Activated CD8-positive, alpha-beta memory T cell treated with anti-CD3 and anti-CD28 coated beads for 4 hours (primary cell): ENCODE data around the gene GH1.
"Not testable (repeated sequence)": the region's sequence is repeated elsewhere in the genome, so short reads cannot be mapped to it uniquely, and the experiment has no call there.

ENCODE experiments used
- DNase-seq, 2 donors: peaks; one replicate each; pipeline ENCODE4 v3.0.0-alpha.2; 2020; ENCODE audit warnings: low read depth in 2 of 2

The GH1 gene

GRCh38 chr17:63896524-63897354, 21.9 kb downstream of the GH1 start, which contains the start of gene CSH1:
CSH1 (minus strand) TSS chr17:63896574; CDS start chr17:63896511, 63 bp downstream.
- not testable (repeated sequence) for DNase-seq

- DNase-seq, result not testable (repeated sequence)
Measured at GRCh38 chr17:63894821-63895220, 23.8 kb downstream of the GH1 start.

- DNase-seq, result not testable (repeated sequence)
Measured at GRCh38 chr17:63894021-63894420, 24.6 kb downstream of the GH1 start.

GRCh38 chr17:63892316-63893037, 26.2 kb downstream of the GH1 start:
- DNase-seq, result not testable (repeated sequence)

GRCh38 chr17:63889026-63889848, 29.4 kb downstream of the GH1 start:
- not testable (repeated sequence) for DNase-seq

GRCh38 chr17:63885119-63885518, 33.5 kb downstream of the GH1 start:
- not testable (repeated sequence) for DNase-seq

- DNase-seq, result not testable (repeated sequence)
Measured at GRCh38 chr17:63882626-63883126, 36.0 kb downstream of the GH1 start.

GRCh38 chr17:63881935-63882601, 36.6 kb downstream of the GH1 start, which contains the start of gene GH2:
GH2 (minus strand) TSS chr17:63881944; CDS start chr17:63881801, 143 bp downstream.
- DNase-seq, result peak; percentile 10 to 20

- DNase-seq, result not testable (repeated sequence)
Measured at GRCh38 chr17:63881337-63881736, 37.3 kb downstream of the GH1 start.

- DNase-seq, result no peak
Measured at GRCh38 chr17:63880706-63881105, 37.9 kb downstream of the GH1 start.

- not testable (repeated sequence) for DNase-seq
Measured at GRCh38 chr17:63878413-63878812, 40.2 kb downstream of the GH1 start.

- DNase-seq, result not testable (repeated sequence)
Measured at GRCh38 chr17:63874693-63875092, 43.9 kb downstream of the GH1 start.

GRCh38 chr17:63874061-63874626, 44.5 kb downstream of the GH1 start:
- DNase-seq, result not testable (repeated sequence)

GRCh38 chr17:63873577-63873976, 45.1 kb downstream of the GH1 start, which contains the start of gene CSH2:
CSH2 (minus strand) TSS chr17:63873677; CDS start chr17:63873614, 63 bp downstream.
- DNase-seq, result not testable (repeated sequence)

- not testable (repeated sequence) for DNase-seq
Measured at GRCh38 chr17:63871646-63872365, 46.8 kb downstream of the GH1 start.

GRCh38 chr17:63870292-63870665, 48.4 kb downstream of the GH1 start:
- not testable (repeated sequence) for DNase-seq

- DNase-seq, result not testable (repeated sequence)
Measured at GRCh38 chr17:63869491-63870291, 48.9 kb downstream of the GH1 start.
